SK-N-MC (cell line): ENCODE measurements around the gene CTTN.
"Not testable (repeated sequence)": the region's sequence is repeated elsewhere in the genome, so short reads cannot be mapped to it uniquely, and the experiment has no call there.

Experiments used
- DNase-seq: peaks from one replicate; pipeline ENCODE4 v3.0.0-alpha.2; 2011; ENCODE audit warnings: low read depth, low spot score
- H3K27ac ChIP-seq: fragments of 200-600 bp; sonication (generic); 2 replicates; pipeline ENCODE4 v1.5.1; 2016; ENCODE audit warnings: mixed run types
- H3K36me3 ChIP-seq: fragments of 200-600 bp; sonication (generic); 2 replicates; pipeline ENCODE4 v1.6.1; 2017; ENCODE audit warnings: antibody characterized with exemption, low read length, mixed read lengths; ENCODE audit not compliant: insufficient read depth
- H3K4me3 ChIP-seq: fragments of 200-600 bp; sonication (generic); 2 replicates; pipeline ENCODE4 v1.5.1; 2016
- H3K9ac ChIP-seq: fragments of 200-600 bp; sonication (generic); 2 replicates; pipeline ENCODE4 v1.8.0; 2017; ENCODE audit warnings: mixed run types, mixed read lengths; ENCODE audit not compliant: insufficient read length
- H3K9me3 ChIP-seq: fragments of 200-600 bp; sonication (generic); 2 replicates; pipeline ENCODE4 v1.6.1; 2017; ENCODE audit warnings: low read depth, mild to moderate bottlenecking, antibody characterized with exemption, low read length, moderate library complexity, mixed read lengths
- EZH2 ChIP-seq: fragments of 200-600 bp; sonication (generic); IDR thresholded peaks from one replicate; pipeline ENCODE4 v1.6.1; 2017; ENCODE audit warnings: antibody characterized with exemption
- FOXP2 ChIP-seq: optimal IDR thresholded peaks from 2 replicates; pipeline ENCODE3; 2011; ENCODE audit warnings: mild to moderate bottlenecking, moderate library complexity; ENCODE audit not compliant: insufficient read depth; ENCODE audit errors: extremely low read length, control extremely low read depth
- POLR2AphosphoS5 ChIP-seq: IDR thresholded peaks from 2 replicates; pipeline ENCODE4 v1.6.1; 2012; ENCODE audit warnings: mild to moderate bottlenecking, low read depth, low read length, borderline replicate concordance

The CTTN gene

GRCh38 chr11:70402016-70402415 lies 3.7 kb downstream of the CTTN start:
- H3K27ac ChIP-seq, result no peak overlapping the region
- H3K36me3 ChIP-seq, result peaks cover 20% of the 10 kb centered on the region
- no peak overlapping the region for H3K9ac ChIP-seq

GRCh38 chr11:70402685-70403084 lies 4.4 kb downstream of the CTTN start:
- no peak overlapping the region for H3K4me3 ChIP-seq
- no peak for DNase-seq
- no peak for TF ChIP-seq EZH2
- TF ChIP-seq POLR2AphosphoS5, result no peak
- no peak for TF ChIP-seq FOXP2
- no peak overlapping the region for H3K27ac ChIP-seq
- peaks cover 26% of the 10 kb centered on the region for H3K36me3 ChIP-seq
- H3K9ac ChIP-seq, result no peak overlapping the region
- no peaks in the 10 kb centered on the region for H3K9me3 ChIP-seq

More at GRCh38 chr11:70402016-70402415, 3.7 kb downstream of the CTTN start:
- TF ChIP-seq EZH2 (no peak), FOXP2 (no peak), POLR2AphosphoS5 (no peak)
- Histone ChIP-seq H3K9me3 (no peaks in the 10 kb centered on the region), H3K4me3 (no peak overlapping the region)
- DNase-seq, result no peak

- no peak overlapping the region for H3K9ac ChIP-seq
- H3K9me3 ChIP-seq, result no peaks in the 10 kb centered on the region
- no peak for TF ChIP-seq POLR2AphosphoS5
- no peak for TF ChIP-seq EZH2
- TF ChIP-seq FOXP2, result no peak
- H3K27ac ChIP-seq, result no peak overlapping the region
- no peak for DNase-seq
- H3K36me3 ChIP-seq, result peaks cover 40% of the 10 kb centered on the region
- no peak overlapping the region for H3K4me3 ChIP-seq
These were observed 5.9 kb downstream of the CTTN start for GRCh38 chr11:70404244-70404643.

DNA sequence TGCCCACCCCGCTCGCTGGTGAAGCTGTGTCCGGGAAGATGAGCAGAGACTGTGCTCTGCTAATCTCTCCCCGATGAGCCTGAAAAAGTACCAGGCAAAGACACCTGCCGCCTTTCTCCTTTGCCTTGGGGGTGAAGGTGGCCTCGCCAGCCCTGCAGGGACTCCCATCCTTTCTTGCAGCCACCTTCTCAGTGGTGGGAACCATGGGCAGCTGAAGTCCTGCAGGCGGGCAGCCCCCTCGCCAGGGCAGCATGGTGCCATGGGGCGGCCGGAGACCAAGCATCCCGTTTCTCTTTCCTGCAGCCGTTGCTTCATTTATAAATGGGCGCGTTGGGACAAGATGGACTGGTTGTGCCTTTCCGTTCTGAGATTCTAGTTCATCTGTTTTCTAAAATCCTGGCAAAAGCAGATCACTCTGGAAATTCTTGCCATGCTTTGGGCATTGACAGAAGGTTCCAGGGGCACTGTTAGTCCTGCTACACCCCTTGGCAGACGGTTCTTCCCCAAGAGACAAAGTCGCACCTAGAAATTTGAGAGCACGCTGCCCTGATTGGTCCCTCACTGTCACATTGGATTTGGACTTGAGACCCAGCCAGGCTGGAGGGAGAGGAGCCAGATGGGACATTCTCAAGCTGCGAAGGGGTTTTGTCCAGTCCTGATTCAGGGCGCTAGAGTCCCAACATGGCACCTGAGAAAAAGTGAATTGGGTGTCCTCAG lies 7.5 kb downstream of the CTTN start:
- Histone ChIP-seq H3K9me3 (no peaks in the 10 kb centered on the region), H3K4me3 (no peak overlapping the region), H3K27ac (no peak overlapping the region), H3K9ac (no peak overlapping the region), H3K36me3 (peaks cover 56% of the 10 kb centered on the region)
- DNase-seq, result no peak
- no peak for TF ChIP-seq EZH2
- TF ChIP-seq FOXP2, result no peak
- TF ChIP-seq POLR2AphosphoS5, result no peak

DNA sequence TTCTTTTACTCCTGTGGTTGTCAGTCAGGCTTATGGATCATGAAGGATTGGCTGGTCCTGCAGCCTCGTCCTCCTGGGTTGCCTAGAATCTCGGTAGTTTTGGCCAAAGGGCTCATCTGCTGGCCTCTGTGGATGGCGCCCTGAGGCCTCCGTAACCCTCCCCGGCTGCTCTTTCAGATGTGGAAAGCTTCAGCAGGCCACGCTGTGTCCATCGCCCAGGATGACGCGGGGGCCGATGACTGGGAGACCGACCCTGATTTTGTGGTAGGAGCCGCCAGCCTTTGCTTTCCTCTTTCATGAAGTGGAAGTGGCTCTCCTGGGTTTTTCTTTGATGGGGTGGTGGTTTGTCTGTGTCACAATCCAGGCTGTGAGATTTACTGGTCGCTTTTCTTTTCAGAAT lies 8.8 kb downstream of the CTTN start:
- no peaks in the 10 kb centered on the region for H3K9me3 ChIP-seq
- H3K9ac ChIP-seq, result no peak overlapping the region
- no peak overlapping the region for H3K4me3 ChIP-seq
- no peak overlapping the region for H3K27ac ChIP-seq
- no peak for TF ChIP-seq POLR2AphosphoS5
- no peak for TF ChIP-seq EZH2
- no peak for TF ChIP-seq FOXP2
- no peak for DNase-seq
- H3K36me3 ChIP-seq, result peaks cover 68% of the 10 kb centered on the region

- no peak for DNase-seq
- peaks cover 75% of the 10 kb centered on the region for H3K36me3 ChIP-seq
- H3K9me3 ChIP-seq, result no peaks in the 10 kb centered on the region
- TF ChIP-seq FOXP2 (no peak), EZH2 (no peak), POLR2AphosphoS5 (no peak)
- no peak overlapping the region for H3K4me3 ChIP-seq
- no peak overlapping the region for H3K9ac ChIP-seq
- H3K27ac ChIP-seq, result no peak overlapping the region
These were observed 9.5 kb downstream of the CTTN start for GRCh38 chr11:70407814-70408213.

DNA sequence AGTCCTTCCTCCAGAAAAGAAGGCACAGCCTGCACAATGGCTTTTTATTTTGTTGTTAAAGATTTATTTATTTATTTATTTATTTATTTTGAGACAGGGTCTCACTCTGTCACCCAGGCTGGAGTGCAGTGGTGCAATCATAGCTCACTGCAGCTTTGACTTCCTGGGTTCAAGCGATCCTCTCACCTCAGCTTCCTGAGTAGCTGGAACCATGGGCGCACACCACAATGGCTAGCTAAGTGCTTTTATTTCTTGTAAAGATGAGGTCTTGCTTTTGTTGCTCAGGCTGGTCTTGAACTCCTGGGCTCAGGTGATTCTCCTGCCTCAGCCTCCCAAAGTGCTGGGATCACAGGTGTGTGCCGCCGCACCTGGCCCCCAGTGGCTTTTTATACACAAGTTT lies 10.0 kb downstream of the CTTN start:
- peaks cover 79% of the 10 kb centered on the region for H3K36me3 ChIP-seq
- DNase-seq, H3K4me3 ChIP-seq, H3K9me3 ChIP-seq, H3K27ac ChIP-seq, H3K9ac ChIP-seq: not testable (repeated sequence)

DNA sequence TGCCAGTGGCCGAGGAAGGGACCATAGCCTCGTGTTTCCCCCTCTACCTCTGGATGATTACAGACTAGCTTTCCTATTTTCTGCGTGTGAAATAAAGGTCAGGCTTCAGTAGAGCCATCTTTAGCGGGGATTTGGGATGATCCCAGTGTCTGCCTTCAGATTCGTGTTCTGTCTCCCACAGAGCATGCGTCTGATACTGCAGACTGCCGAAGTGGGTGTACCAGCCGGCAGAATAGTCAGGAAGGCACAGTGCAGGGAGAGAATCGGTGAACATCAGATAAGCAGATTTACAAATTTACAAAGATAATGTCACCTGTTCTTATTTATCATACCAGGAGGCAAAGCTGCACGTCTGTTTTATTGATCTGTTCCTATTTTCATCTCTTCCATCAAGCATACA lies 11.1 kb downstream of the CTTN start:
- no peak overlapping the region for H3K27ac ChIP-seq
- H3K4me3 ChIP-seq, result no peak overlapping the region
- TF ChIP-seq POLR2AphosphoS5 (no peak), EZH2 (no peak), FOXP2 (no peak)
- peaks cover 87% of the 10 kb centered on the region for H3K36me3 ChIP-seq
- H3K9me3 ChIP-seq, result no peaks in the 10 kb centered on the region
- no peak for DNase-seq
- H3K9ac ChIP-seq, result no peak overlapping the region

DNA sequence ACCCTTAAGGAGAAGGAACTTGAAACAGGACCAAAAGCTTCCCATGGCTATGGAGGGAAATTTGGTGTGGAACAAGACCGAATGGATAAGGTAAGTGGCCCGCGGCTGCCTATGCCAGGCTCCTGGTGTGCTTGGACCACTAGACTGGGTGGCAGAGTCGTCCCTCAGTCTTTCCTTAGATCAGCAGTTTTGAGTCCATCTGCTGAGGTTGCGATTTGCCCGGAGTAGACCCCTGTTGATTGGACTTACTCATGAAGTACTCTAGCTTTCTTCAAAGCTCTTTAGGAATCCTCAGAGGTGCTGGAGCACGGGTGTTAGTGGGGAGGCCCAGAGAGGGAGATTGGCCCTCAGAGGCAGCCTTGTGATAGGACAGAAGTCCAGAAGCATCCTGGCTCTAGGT lies 11.5 kb downstream of the CTTN start:
- H3K9me3 ChIP-seq, result no peaks in the 10 kb centered on the region
- H3K27ac ChIP-seq, result no peak overlapping the region
- TF ChIP-seq FOXP2 (no peak), EZH2 (no peak), POLR2AphosphoS5 (no peak)
- DNase-seq, result no peak
- no peak overlapping the region for H3K9ac ChIP-seq
- H3K36me3 ChIP-seq, result peaks cover 91% of the 10 kb centered on the region
- H3K4me3 ChIP-seq, result no peak overlapping the region
